ENCODE measurements around the gene ARHGAP26.
"Not testable (repeated sequence)": the region's sequence is repeated elsewhere in the genome, so short reads cannot be mapped to it uniquely, and the experiment has no call there.

Gene ARHGAP26

DNA sequence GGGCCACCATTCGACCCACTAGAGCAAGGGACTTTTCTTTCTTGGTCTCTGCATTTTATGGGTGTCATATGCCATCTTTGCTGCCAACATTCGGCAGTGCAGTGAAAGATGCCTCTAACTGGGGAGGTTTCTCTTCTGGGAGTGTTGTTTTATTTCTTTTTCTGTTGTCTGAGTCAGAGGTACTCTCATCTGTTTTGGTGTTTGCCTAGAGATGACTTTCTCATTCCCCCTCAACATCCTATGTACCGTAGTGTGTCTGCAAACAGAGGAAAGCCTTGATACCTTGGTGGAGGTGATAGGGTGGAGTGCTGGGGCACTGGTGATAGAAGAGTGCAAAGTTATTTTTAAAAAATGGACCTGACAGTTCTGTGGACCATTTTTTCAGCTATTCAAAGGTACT lies 182.1 kb downstream of the ARHGAP26 start:
- DNase-seq (ENCODE audit: extremely low read depth in 1 of 2, low read depth in 1 of 2), result no peak

DNA sequence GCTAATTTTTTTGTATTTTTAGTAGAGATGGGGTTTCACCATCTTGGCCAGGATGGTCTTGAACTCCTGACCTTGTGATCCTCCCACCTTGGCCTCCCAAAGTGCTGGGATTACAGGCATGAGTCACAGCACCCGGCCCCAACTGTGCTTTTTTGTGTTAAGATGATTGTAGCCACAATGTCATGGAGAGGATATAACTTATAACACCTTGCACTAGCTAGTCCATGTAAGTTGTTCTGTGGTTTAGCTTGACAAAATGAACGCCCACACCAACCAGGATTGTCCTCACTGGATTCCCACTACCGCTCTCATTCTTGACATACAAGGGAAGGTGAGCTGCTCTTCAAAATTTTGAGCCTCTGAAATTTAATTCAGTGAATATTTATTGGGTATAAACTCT lies 182.7 kb downstream of the ARHGAP26 start:
- not testable (repeated sequence) for DNase-seq (ENCODE audit: extremely low read depth in 1 of 2, low read depth in 1 of 2)

DNA sequence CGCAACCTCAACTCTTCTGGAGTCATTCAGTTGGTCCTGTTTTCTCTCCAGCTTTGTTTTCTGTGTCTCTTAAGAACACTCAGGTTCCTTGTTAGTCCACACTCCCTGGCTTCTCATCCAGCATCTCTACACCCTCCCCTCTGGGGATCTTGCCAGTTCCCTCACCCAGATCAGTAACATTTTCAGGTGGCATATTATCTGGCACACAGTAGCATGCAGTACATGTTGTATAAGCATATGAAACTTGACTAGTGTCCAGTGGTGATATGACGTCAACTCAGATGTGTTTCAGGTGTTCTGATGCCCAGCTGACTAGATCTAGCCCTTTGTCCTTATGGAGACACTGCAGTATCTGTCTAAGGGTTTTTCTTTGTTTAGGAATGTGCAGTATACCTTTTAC lies 184.3 kb downstream of the ARHGAP26 start:
- DNase-seq (ENCODE audit: extremely low read depth in 1 of 2, low read depth in 1 of 2), result no peak

DNA sequence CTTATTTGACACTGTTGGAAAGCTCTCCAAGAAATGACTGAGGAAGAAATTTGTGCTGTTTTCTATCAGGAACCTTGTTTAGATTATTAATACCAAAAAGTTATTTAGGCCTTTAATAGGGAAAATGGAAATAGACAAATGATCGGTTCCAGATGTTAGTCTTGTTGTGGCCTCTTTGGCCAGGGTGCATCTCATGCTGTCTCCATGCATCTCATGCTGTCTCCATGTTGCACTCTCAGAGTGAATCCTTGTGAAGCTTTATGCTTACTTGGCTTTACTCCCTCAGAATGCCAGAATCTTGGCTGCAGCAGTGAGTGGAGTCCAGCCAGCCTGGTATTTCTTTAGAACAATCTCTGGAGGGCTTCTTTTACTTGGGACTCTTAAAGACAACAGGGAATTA lies 185.5 kb downstream of the ARHGAP26 start:
- DNase-seq (ENCODE audit: extremely low read depth in 1 of 2, low read depth in 1 of 2), result no peak

DNA sequence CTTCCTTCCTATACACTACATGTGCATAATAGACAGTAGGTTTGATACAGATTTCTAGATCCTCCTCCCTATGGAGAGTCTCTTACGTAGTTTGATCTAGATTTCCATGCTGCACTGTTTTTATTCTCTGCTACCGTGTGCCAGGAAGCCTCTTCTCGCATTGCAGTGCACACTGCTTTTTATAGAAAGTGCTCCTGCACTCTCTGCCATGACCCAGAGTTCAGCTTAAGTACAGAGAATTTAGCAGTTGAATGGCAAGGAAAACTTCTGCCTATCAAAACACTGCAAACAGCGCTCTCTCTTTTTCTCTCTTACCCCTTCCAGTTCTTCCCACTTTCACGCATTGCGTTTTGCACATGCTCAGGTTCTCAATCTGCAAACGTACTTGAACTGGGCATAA lies 187.4 kb downstream of the ARHGAP26 start:
- no peak for DNase-seq (ENCODE audit: extremely low read depth in 1 of 2, low read depth in 1 of 2)

DNA sequence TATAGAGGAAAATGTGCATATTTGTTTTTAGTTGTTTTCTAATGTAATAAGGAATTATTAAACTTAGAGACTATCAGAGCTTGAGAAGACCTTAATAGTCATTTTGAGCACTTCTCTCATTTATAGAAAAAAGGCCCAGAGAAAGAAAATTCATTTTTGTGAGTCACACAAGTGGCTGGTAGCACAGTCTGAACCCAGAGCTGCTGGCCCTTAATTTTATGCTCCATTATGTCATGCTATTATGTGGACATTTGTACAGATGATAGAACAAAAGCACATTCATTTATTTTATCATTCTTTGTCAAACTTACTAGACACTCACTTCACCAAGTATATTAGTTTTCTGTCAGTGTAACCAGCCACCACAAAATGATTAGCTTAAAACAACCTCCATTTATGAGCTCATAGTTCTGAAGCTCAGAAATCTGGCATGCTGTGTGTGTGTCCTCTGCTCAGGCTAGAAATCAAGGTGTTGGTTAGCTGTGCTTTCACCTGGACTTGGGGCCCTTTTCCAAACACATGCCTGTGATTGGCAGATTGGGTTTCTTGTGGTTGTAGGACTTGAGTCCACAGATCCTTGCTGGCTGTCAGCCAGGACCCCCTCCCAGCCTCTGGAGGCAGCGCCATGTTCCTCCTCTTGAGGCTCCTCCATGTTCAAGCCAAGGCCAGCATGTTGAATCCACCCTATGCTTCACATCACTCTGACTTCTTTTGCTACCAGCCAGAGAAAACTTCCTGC lies 188.9 kb downstream of the ARHGAP26 start:
- no peak for DNase-seq (ENCODE audit: extremely low read depth in 1 of 2, low read depth in 1 of 2)

DNA sequence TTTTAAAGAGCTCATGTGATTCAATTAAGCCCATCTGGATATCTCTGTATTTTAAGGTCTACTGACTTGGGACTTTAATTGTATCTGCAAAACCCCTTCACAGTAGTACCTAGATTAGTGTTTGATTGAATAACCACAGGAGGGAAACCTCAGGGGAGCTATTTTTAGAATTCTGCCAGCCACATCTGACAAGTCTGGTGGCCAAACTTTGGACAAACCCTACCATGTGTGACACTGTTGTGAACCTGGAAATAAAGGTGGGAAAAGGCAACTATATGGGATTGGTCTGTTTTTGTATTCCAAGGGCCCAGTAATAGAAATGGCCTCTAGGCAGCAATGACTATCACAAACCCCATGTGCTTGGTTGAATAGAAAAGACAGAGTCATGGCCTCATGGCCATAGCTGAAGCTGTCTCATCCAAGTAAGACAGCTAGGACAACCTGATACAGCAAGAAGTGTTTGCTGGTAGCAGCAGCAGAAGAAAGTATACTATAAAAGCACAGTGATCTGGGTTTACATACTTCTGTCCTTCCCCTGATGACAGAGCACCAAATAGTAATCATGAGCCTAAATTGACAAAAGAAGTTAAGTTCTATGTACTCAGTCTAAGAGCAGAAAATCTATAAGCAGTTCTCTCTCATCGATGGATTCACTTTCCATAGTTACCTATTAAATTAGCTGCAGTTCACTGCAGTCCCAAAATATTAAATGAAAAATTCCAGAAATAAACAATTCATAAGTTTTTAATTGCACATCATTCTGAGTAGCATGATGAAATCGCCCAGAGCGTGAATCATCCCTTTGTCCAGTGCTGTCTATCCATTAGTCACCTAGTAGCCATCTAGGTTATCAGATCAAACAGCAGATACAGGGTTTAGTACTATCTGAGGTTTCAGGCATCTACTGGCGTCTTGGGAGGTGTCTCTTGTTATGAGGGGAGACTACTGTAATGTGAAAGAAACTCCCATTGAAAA lies 189.8 kb downstream of the ARHGAP26 start:
- DNase-seq (ENCODE audit: extremely low read depth in 1 of 2, low read depth in 1 of 2), result no peak

DNA sequence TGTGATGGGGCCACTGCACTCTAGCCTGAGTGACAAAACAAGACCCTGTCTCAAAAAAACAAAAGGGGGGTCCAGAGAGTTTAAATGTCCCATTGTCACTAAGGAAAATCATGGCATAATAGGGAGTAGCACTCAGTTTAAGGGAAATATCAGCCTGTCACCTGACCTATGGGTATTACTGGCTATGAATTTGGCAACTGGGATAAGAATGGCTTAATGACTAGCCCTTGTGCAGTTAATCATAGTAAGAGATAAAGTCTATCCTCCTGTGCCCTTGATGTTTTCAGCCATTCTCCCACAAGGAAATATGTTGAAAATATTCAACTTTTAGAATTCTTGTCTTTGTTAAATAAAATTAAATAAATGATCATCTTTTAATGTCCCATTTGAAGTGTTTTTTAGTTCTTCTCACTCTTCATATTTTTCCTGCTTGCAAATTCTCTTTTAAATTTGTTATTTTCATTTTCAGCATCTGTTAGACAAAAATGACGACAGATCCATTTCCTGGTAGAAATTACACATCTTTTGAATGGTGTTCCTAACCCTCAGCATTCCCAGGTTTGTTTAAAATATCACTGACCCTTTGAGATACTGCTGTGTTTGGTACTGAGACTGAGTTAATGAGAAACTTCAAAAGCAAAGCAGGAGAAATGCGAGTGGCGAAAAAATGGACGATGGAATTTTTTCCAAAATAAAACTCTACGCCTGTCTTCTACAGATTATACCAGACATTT lies 191.4 kb downstream of the ARHGAP26 start:
- DNase-seq (ENCODE audit: extremely low read depth in 1 of 2, low read depth in 1 of 2), result no peak

DNA sequence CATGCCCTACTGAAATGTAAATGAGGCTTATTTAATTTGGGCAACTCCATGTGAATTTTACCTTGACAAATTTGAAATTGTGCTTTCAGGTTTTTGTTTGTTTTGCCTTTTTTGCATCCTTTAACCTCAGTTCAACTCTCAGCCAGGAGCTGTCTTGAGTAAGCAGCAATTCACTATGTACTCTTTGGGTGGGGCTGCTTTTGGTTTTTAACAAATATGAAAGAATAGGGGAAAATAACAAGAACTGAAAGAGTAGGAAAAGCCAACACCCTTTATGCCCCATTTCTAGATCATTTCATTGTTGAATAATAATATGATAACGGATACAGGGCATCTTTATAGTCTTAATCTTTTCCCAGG lies 192.0 kb downstream of the ARHGAP26 start:
- DNase-seq (ENCODE audit: extremely low read depth in 1 of 2, low read depth in 1 of 2), result no peak

DNA sequence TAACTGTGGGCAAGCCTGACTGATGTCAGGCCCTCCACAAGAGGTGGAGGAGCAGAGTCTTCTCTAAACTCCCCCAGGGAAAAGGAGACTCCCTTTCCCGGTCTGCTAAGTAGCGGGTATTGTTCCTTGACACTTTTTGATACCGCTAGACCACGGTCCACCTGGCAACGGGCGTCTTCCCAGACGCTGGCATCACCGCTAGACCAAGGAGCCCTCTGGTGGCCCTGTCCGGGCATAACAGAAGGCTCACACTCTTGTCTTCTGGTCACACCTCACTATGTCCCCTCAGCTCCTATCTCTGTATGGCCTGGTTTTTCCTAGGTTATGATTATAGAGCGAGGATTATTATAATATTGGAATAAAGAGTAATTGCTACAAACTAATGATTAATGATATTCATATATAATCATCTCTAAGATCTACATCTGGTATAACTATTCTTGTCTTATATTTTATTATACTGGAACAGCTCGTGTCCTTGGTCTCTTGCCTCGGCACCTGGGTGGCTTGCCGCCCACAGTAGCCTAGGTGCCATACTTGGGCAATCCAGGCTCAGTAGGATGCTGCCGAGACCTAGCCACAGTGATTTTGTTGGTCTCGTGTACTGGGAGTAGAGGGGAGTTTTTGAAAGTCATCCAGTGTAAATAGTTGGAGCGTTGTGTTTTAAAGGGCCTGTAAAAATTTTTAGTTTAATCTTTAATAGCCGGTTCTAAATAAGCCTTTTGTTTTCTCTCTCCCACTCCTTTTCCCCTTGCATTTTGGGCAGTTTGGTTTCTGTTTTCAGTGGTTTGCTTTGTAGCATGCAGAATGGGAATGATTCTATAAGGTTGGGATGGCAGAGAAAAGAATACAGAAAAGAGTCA lies 195.3 kb downstream of the ARHGAP26 start:
- not testable (repeated sequence) for DNase-seq (ENCODE audit: extremely low read depth in 1 of 2, low read depth in 1 of 2)

DNA sequence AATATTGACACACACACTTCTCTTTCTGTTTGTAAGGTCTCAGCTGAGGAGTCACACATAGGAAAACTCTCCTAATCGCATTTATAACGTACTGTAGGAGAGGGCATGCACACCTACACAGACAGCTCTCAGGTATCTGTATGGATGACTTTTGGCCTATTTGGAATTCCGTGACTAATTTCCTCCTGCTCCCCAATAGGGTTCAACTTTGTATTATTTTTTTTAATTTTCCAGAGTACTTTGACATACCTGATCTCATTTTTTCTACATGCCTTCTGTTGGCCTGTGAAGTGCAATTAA lies 195.9 kb downstream of the ARHGAP26 start:
- no peak for DNase-seq (ENCODE audit: extremely low read depth in 1 of 2, low read depth in 1 of 2)

DNA sequence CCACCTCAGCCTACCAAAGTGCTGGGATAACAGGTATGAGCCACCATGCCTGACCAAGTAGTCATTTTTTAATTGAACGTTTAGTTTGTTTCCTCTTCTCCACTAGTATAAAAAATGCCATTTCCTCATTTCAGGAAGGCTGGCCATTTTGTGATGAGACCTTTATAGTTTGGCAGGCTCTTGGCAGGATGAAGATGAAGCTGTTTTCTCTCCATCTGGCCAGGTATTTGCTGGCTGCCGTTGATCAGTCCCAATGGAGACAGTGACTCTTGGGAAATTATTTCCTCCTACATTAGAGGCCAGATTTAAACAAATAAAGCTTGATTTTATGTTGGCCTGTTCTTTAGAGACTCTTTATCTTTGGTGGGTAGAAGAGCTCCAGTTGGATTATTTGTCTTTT lies 199.0 kb downstream of the ARHGAP26 start:
- no peak for DNase-seq (ENCODE audit: extremely low read depth in 1 of 2, low read depth in 1 of 2)

DNA sequence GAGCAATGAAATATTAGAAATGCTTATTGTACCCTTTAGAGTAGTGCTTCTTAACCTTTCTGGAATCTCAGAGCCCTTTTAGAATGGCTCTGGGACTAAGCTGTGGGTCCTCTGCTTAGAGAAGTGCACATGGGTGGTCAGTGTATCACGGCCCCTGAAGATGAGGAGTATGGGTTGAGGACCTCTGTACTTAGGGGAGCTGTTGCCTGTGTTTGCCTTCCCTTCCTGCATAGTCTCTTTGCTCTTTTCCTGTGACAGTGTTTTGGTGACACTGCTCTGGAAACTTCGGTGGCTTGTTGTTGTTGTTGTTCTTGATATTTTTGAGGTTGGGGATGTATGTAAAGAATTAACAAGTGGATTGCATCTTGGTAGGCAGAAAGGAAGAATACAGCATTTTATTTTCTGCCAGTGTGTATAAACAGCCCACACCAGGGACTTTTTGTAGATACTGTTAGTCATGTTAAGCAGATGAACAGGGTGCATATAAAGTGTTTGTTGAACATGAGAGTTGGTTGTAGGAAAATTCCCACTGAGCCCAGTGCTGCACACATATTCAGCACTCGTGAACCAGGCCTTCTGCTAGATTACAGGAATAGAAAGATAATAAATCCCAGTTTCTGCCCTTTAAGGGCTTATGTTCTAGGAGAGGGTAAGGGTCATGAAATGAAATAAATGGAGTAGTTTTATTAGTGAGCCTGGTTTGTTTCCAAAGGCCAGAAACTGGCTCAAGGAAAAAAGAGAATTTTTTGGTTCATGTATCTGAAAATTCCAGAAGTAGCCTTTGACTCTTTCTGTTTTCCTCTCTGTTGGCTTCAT lies 199.7 kb downstream of the ARHGAP26 start:
- DNase-seq (ENCODE audit: extremely low read depth in 1 of 2, low read depth in 1 of 2), result no peak

DNA sequence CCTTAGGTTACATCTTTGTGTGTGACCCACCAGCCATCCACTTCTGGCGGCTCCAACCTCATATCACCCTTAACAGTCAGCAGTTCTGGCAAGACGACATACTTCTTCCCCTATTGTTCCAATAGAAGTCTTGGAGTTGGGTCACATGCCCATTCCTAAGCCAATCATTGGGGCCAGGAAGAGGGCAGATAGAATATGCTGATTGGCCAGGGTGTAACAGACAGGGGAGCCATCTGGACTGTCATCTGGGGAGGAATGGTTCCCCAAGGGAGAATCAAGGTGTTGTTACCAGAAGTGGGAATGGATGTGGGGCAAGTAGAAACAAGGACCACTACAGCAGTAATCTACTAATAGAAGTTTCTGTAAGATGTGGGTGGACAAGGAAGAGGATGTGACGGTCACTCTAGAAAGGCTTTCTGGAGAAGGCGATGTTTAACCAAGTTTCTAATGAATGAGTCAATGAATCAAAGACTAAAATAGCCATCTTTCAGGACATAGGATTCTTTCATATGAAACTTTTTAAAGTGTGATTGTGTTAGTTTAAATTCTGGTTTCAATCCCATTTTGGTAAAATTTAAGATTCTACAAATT lies 200.4 kb downstream of the ARHGAP26 start:
- no peak for DNase-seq (ENCODE audit: extremely low read depth in 1 of 2, low read depth in 1 of 2)

DNA sequence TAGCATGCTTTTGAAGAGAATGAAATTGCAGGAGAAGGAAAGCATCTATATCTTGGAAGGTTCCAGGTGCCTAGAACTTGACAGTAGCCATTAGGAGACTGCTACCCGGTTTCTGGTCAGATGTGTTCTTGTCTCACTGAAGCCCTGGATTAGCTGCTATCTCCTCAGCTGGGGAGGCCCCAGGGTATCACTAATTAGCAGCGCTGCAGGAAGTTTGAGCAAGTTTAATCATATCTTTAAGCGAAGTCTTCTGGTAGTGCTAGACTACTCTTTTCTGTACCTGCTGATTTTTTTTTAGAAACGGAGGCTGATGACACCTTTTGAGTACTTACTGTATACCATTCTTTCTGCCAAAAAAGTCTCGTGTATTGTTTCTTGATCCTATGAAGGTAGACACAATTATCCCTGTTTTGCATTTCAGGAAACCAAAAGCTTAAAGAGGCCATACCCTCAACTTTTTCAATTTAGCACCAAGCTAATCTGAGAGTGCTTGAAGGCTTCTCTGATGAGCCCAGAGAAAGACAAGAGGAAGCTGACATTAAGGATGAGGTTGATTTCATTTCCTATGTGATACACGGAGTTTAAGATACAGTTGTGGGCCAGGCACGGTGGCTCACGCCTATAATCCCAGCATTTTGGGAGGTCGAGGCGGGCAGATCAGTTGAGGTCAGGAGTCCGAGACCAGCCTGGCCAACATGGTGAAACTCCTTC lies 201.3 kb downstream of the ARHGAP26 start:
- DNase-seq (ENCODE audit: extremely low read depth in 1 of 2, low read depth in 1 of 2), result no peak

DNA sequence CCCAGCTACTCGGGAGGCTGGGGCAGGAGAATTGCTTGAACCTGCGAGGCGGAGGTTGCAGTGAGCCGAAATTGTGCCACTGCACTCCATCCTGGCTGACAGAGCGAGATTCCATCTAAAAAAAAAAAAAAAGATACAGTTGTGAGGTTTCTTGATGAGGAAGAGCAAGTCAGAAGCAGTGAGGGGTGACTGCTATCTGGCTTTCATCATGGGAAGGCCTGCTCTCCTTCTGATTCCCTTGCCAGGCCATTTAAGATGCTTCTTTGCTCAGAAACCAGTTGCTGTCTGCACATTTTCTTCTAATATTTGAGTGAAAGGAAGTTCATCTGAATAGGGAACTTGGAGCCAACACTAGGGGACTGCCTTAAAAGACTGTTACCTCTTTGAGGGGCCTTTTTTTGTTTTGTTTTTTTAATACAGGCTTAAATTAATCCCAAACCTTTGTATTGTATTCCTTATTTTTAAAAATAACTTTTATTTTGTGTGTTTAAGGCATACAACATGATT lies 201.9 kb downstream of the ARHGAP26 start:
- no peak for DNase-seq (ENCODE audit: extremely low read depth in 1 of 2, low read depth in 1 of 2)

DNA sequence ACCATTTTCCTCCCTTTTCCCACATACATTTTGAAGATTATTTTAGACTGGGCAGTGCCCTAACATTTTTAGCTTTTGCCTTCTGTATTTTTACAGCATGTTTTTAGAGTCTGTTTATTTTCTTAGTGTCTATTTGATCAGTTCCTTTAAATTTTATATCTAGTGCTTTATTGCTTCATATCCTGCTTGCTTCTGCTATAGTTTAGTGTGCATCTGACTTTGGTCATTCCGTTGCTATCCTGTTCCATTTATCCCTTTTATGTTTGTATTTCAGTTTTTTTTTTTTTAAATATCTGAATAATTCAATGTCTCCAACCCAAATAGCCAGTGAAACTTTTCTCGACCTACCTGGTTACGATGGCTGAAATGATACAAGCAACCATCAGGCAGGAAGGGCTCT lies 203.8 kb downstream of the ARHGAP26 start:
- no peak for DNase-seq (ENCODE audit: extremely low read depth in 1 of 2, low read depth in 1 of 2)

DNA sequence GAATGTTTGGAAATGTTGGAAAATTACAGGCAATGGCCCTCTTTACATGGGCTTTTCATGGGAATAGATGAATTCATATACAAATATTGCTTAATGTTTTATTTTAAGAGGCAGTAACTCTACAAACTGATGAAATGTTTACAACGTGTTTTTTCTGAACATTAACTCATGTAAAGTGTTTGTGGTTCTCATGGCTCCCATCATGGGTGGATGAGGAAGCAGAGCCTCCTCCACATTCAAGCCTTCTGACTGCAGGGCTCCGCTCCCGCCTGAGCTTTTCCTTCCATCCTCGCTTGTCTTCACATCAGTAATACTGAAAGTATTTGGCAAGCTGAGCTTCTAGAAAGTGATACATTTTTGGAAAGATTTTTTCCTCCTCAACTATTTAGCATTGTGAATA lies 204.2 kb downstream of the ARHGAP26 start:
- DNase-seq (ENCODE audit: extremely low read depth in 1 of 2, low read depth in 1 of 2), result no peak

DNA sequence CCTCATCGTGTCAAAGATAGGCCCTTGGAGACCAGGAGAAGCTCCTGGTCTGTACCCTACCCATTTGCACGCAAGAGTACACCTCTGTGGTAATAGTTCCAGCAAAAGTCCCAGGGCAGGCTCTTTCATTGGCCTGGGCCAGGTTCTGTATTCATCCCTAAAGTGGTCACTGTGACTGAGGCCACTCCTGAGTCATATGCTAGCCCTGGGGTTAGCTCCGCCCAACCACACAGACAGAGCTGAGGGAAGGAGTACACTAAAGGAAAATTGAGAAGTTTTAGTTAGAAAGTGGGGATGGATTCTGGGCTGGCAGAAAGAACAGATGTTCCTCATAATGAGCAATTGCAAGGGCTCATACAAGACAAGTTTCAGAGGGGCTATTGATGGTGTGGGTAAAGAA lies 206.7 kb downstream of the ARHGAP26 start:
- DNase-seq (ENCODE audit: extremely low read depth in 1 of 2, low read depth in 1 of 2), result no peak
